Muscle of leg (tissue), 11 donors: ENCODE results near the gene TP53RK. TPM values are rescaled to one million over a fixed set of nuclear protein-coding genes. Genes with fewer than 3 reads are reported as not detected.

Experiments used
- DNase-seq: peaks from one replicate; pipeline ENCODE4 v3.0.0; 2013
- H3K27ac ChIP-seq: one replicate; pipeline ENCODE4 v1.5.1; 2013; ENCODE audit warnings: mild to moderate bottlenecking, low read length, control low read depth
- H3K27me3 ChIP-seq: one replicate; pipeline ENCODE4 v1.6.1; 2013; ENCODE audit warnings: low read length; ENCODE audit not compliant: control insufficient read depth, insufficient read depth
- H3K36me3 ChIP-seq: one replicate; pipeline ENCODE4 v1.6.1; 2013; ENCODE audit warnings: low read length; ENCODE audit not compliant: control insufficient read depth, insufficient read depth
- H3K4me1 ChIP-seq: one replicate; pipeline ENCODE4 v1.6.1; 2013; ENCODE audit warnings: low read length; ENCODE audit not compliant: control insufficient read depth, insufficient read depth
- H3K4me3 ChIP-seq: one replicate; pipeline ENCODE4 v1.5.1; 2013; ENCODE audit warnings: low read length, control low read depth
- H3K9me3 ChIP-seq: replicated peaks from 2 replicates; pipeline ENCODE4 v1.6.1; 2013; ENCODE audit warnings: low read depth, low read length; ENCODE audit not compliant: control insufficient read depth
- WGBS: methylation state at CpG from one replicate; pipeline ENCODE4 v1.1.5; 2013; ENCODE audit warnings: missing lambda C conversion rate; ENCODE audit not compliant: insufficient coverage; 5-methylcytosine and 5-hydroxymethylcytosine counted together
- polyA plus RNA-seq, 8 donors: library from polyadenylated mRNA; unstranded; fragments of 120-200 nt; gene quantifications; one replicate each; pipeline versions ENCODE4 v1.2.1 to v1.2.3, GENCODE V29; 2013; ENCODE audit warnings: inconsistent platforms in 1 of 8, low replicate concordance in 1 of 8; ENCODE audit not compliant: insufficient read length in 8 of 8, insufficient read depth in 1 of 8
- total RNA-seq: library from RNA; stranded (reverse); fragments of 120-200 nt; gene quantifications from one replicate; pipeline ENCODE4 v1.2.4, GENCODE V29; 2013

Gene TP53RK
- total and polyA plus RNA-seq, 9 donors: 9.4 to 12.5 (median 10.1) TPM

DNA sequence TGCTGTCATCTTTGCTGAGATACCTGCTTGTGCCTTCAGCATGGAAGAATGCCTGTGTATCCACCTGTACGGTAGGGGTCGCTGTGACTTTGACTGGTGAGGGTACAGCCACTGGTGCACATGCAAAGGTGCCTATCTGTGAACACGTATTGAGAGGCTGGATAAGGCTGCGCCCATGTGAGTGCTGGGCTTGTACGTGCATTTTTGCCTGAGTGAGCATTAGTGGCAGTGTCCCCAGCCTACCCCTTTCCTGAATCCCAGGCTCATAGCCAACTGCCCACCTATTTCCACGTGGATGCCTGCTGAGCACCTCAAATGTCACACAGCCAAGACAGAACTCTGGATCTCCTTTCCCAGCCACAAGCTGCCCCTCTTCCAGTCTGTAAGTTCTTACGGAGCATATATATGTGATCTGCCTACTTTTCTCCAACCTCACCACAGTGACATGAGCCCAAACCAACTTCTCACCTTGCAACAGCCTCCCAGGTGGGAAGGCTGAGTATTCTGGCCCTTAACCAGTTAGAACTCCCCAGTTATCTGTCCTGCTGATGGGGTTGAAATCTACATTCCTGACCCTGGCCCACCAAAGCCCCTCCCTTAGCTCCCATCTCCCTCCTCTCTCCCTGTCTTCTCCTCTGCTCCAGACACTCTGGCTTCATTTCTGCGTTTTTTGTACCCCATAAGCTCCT lies 19.1 kb upstream of the TP53RK start:
- Histone ChIP-seq H3K4me3 (no peak overlapping the region), H3K27me3 (no peaks in the 10 kb centered on the region), H3K36me3 (peaks cover 5% of the 10 kb centered on the region), H3K4me1 (peaks cover 35% of the 10 kb centered on the region), H3K9me3 (no peaks in the 10 kb centered on the region), H3K27ac (peak overlapping the region; percentile 86)
- no peak for DNase-seq
- 64% methylated on average over 7 of the region's 8 CpGs for WGBS

DNA sequence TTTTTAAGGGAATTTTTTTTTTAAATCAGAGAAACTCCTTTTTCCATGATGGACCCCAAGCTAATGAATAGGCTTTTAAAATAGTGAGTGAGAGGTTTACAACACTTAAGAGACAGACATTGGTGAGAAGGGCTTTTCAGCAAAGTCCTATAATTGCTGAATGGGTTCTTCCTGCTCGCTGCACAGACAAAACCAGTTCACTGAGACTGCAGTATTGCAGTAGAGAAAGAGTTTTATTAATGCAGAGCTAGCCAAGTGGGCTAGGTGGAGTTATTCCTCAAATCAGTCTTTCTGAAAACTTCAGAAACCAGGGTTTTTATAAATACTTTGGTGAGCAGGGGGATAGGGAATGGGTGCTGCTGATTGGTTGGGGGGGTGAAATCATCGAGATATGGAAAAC lies 17.0 kb upstream of the TP53RK start:
- H3K4me3 ChIP-seq: no peak overlapping the region
- no peak overlapping the region for H3K27ac ChIP-seq
- H3K27me3 ChIP-seq: no peaks in the 10 kb centered on the region
- DNase-seq: no peak
- H3K36me3 ChIP-seq: peaks cover 2% of the 10 kb centered on the region
- peaks cover 15% of the 10 kb centered on the region for H3K4me1 ChIP-seq
- no peaks in the 10 kb centered on the region for H3K9me3 ChIP-seq
- WGBS: 92% methylated on average over 2 of the region's 2 CpGs

DNA sequence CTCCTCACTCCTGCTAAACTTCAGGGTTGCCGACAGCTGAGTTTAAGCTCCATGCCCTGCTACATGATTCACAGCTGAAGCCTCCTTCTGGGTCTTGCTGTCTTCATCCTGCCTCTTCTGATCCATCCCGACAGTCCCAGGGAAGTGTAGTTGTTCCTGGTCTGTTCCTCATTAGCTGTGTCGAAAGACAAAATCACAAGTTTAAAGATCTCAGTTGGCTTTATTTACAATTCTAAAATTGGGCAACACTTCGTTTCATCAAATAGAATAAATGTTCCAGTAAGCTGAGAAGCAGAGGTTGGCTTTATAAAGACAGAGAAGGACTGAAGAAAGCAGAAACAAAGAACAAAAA lies 16.1 kb upstream of the TP53RK start:
- Histone ChIP-seq H3K36me3 (no peaks in the 10 kb centered on the region), H3K9me3 (no peaks in the 10 kb centered on the region), H3K27ac (no peak overlapping the region), H3K4me1 (peaks cover 6% of the 10 kb centered on the region), H3K27me3 (no peaks in the 10 kb centered on the region), H3K4me3 (no peak overlapping the region)
- WGBS: 29% methylated on average over 1 of the region's 4 CpGs
- DNase-seq: no peak

DNA sequence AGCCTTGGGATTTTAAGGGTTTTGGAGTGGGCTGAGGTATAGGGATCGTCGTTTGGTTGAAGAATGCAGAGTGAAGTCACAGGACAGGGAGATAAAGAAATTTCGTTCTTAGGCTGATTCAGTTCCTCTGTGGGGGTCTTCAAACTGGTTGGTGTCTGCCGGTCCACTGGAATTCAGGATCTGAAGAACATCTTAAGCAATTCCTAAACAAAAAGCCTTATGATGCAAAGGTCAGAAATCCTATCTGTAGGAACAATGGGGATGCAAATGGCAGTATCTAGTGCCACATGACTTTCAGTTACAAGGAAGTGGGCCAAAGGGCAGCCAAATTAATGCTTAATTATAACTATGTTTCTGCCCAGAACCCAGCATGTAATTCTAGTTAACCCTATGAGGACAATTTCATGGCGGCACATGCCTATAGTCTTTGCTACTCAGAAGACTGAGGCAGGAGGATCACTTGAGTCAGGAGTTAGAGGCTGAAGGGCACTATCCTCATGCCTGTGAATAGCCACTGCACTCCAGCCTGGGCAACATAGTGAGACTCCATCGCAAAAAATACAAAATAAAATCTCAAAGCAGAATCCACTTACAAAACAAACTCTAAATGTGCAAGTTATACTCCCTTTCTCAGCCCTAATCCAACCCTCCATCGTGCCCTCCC lies 15.6 kb upstream of the TP53RK start:
- H3K4me3 ChIP-seq: no peak overlapping the region
- 42% methylated on average over 6 of the region's 7 CpGs for WGBS
- DNase-seq: no peak

DNA sequence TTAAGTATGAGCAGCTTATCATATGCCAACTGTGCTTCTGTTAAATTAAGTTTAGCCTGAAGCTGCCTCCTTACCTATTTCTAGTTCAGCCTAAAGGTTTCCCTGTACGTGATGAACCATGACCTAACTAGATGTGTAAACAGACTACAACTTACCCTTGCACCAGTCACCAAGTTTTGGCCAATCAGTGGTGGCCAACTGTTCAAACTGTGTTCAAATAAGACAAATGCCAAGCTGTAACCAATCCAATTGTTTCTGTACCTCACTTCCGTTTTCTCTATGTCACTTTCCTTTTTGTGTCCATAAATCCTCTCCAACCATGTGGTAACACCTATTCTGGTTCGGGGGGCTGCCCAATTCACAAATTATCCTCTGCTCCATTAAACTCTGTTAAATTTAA lies 14.2 kb upstream of the TP53RK start:
- H3K36me3 ChIP-seq: no peaks in the 10 kb centered on the region
- no peak overlapping the region for H3K27ac ChIP-seq
- DNase-seq: no peak
- 58% methylated on average over 1 of the region's 3 CpGs for WGBS
- no peak overlapping the region for H3K4me3 ChIP-seq
- no peaks in the 10 kb centered on the region for H3K27me3 ChIP-seq
- no peaks in the 10 kb centered on the region for H3K4me1 ChIP-seq
- peaks cover 4% of the 10 kb centered on the region for H3K9me3 ChIP-seq

More for the DNA sequence above, 15.6 kb upstream of the TP53RK start:
- Histone ChIP-seq H3K36me3 (no peaks in the 10 kb centered on the region), H3K27ac (no peak overlapping the region), H3K9me3 (no peaks in the 10 kb centered on the region), H3K4me1 (peaks cover 4% of the 10 kb centered on the region), H3K27me3 (no peaks in the 10 kb centered on the region)

DNA sequence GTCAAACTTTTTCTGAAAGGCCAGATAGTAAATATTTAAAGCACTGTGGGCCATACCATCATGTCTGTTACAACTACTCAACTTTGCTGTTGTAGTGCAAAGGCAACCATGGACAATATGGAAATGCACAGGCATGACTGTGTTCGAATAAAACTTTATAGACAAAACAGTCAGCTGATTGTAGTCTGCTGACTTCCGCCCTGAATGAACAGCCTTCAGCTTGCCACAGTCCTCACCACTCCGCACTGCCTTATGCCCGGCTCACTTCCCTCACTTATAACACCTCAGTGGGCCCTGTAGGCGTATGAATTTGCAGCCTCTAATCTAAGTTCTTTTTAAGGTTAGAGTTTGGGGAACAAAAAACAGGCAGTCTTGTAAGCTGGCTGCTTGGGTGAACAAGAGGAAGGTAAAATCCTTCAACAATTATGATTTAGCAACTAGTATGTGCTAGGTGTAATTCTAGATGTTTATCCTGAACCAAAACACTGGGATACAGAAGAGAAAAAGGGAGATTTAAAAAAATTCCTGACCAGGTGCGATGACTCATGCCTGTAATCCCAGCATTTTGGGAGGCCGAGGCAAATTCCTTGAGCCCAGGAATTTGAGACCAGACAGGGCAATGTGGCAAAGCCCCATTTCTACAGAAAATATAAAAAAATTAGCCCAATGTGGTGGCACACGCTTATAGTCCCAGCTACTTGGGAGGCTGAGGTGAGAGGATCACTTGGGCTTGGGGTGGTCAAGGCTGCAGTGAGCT lies 13.4 kb upstream of the TP53RK start:
- H3K4me1 ChIP-seq: no peaks in the 10 kb centered on the region
- no peak overlapping the region for H3K27ac ChIP-seq
- H3K36me3 ChIP-seq: no peaks in the 10 kb centered on the region
- peaks cover 4% of the 10 kb centered on the region for H3K9me3 ChIP-seq
- no peak for DNase-seq
- WGBS: no CpG with 5 or more reads among the region's 8 CpGs
- H3K27me3 ChIP-seq: no peaks in the 10 kb centered on the region
- no peak overlapping the region for H3K4me3 ChIP-seq

DNA sequence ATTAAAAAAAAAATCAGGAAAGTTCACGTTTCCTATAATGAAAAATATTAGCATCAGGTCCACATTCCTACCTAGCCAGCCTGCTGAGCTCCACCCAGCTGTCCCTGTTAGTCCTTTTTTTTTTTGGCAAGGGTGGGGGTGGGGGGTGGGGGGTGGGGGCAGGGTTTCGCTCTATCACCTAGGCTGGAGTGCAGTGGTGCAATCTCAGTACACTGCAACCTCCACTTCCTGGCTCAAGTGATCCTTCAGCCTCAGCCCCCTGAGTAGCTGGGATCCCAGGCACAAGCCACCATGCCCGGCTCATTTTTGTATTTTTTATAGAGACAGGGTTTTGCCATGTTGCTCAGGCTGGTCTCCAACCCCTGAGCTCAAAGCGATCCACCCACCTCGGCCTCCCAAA lies 12.7 kb upstream of the TP53RK start:
- no peak overlapping the region for H3K4me3 ChIP-seq
- H3K27ac ChIP-seq: no peak overlapping the region
- no peaks in the 10 kb centered on the region for H3K36me3 ChIP-seq
- DNase-seq: no peak
- H3K27me3 ChIP-seq: no peaks in the 10 kb centered on the region
- H3K9me3 ChIP-seq: peaks cover 4% of the 10 kb centered on the region
- WGBS: 80% methylated on average over 2 of the region's 5 CpGs
- no peaks in the 10 kb centered on the region for H3K4me1 ChIP-seq

DNA sequence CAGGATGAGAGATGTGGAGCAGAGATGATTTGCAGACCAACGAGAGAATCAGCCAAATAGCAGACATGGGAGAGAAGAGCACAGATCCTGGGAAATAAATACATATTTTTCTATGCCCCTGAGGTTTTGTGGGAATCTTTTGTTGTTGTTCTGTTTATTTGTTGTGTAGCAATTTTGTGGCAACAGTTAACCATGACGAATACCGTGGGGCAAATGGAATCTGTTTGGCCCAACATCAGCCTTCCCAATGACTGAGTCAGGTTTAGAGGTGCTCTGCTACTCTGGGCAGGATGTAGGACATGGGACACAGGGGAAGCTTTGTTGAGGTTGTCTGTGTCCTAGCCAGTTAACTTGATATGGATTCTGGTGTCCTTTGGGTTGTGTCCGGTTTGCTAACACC lies 12.3 kb upstream of the TP53RK start:
- DNase-seq: no peak
- no CpG with 5 or more reads among the region's 4 CpGs for WGBS
- H3K4me1 ChIP-seq: no peaks in the 10 kb centered on the region
- peaks cover 4% of the 10 kb centered on the region for H3K9me3 ChIP-seq
- H3K27ac ChIP-seq: no peak overlapping the region
- H3K27me3 ChIP-seq: no peaks in the 10 kb centered on the region
- no peak overlapping the region for H3K4me3 ChIP-seq
- no peaks in the 10 kb centered on the region for H3K36me3 ChIP-seq

DNA sequence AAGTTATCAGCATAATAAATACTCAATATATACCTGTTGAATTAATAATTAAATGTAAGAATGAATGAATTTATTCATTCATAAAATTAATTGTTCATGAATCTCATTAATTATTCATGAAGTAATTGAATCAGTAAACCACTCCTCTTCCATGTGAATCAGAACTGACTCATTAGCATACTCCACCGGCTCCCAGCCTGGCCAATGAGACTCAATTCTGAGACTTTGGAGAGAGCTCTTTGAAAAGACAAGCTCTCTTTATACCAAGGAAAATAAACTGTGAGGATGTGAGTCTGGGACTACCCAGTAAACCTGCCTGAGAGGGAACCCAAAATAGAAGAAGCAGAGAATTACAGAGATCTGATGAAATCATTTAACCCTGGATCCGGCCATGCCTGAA lies 11.8 kb upstream of the TP53RK start:
- WGBS: no CpG with 5 or more reads among the region's 2 CpGs
- DNase-seq: no peak
- H3K36me3 ChIP-seq: no peaks in the 10 kb centered on the region
- no peaks in the 10 kb centered on the region for H3K27me3 ChIP-seq
- no peak overlapping the region for H3K27ac ChIP-seq
- H3K9me3 ChIP-seq: peaks cover 4% of the 10 kb centered on the region
- no peaks in the 10 kb centered on the region for H3K4me1 ChIP-seq
- no peak overlapping the region for H3K4me3 ChIP-seq

DNA sequence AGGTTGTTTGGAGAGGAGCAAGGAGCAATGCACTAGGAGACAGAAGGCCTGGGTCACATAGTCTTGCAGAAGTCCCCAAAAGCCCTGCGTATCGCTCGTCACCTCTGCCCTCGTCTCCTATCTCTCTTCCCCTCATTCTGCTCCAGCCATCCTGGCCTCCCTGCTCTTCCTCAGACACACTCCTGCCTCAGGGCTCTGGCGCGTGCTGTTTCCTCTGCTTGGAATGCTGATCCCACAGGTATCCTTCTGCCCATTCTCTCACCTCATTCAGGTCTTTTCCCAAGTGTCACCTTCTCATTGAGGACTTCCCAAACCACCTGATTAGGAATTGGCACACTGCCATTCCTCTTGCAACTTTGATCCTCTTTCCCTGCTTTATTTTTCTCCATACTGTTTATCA lies 11.2 kb upstream of the TP53RK start:
- Histone ChIP-seq H3K4me3 (no peak overlapping the region), H3K4me1 (no peaks in the 10 kb centered on the region), H3K36me3 (no peaks in the 10 kb centered on the region), H3K27ac (no peak overlapping the region), H3K9me3 (peaks cover 4% of the 10 kb centered on the region), H3K27me3 (no peaks in the 10 kb centered on the region)
- 70% methylated on average over 6 of the region's 6 CpGs for WGBS
- no peak for DNase-seq
